ENCODE results near the gene PRR30. TPM values are rescaled to one million over a fixed set of nuclear protein-coding genes. Genes with fewer than 3 reads are reported as not detected.

PRR30 gene
- polyA plus RNA-seq, 1 donor = not detected

- no CpG with 5 or more reads among the region's 6 CpGs for WGBS (ENCODE audit: insufficient coverage, low lambda C conversion rate)
- no peaks in the 10 kb centered on the region for H3K27me3 ChIP-seq (ENCODE audit: control insufficient read depth, insufficient read depth, low read length)
- H3K4me1 ChIP-seq (ENCODE audit: control insufficient read depth, insufficient read depth, low read length) = peaks cover 7% of the 10 kb centered on the region
- no peak overlapping the region for H3K27ac ChIP-seq (ENCODE audit: low read length)
- DNase-seq = no peak
- no peaks in the 10 kb centered on the region for H3K36me3 ChIP-seq (ENCODE audit: control insufficient read depth, insufficient read depth, low read length)
- H3K4me3 ChIP-seq (ENCODE audit: low read length) = no peak overlapping the region
- peaks cover 3% of the 10 kb centered on the region for H3K9me3 ChIP-seq (ENCODE audit: control insufficient read depth, low read depth, low read length)
Observed at GRCh38 chr2:27154488-27154887, 15.3 kb upstream of the PRR30 start.

DNA sequence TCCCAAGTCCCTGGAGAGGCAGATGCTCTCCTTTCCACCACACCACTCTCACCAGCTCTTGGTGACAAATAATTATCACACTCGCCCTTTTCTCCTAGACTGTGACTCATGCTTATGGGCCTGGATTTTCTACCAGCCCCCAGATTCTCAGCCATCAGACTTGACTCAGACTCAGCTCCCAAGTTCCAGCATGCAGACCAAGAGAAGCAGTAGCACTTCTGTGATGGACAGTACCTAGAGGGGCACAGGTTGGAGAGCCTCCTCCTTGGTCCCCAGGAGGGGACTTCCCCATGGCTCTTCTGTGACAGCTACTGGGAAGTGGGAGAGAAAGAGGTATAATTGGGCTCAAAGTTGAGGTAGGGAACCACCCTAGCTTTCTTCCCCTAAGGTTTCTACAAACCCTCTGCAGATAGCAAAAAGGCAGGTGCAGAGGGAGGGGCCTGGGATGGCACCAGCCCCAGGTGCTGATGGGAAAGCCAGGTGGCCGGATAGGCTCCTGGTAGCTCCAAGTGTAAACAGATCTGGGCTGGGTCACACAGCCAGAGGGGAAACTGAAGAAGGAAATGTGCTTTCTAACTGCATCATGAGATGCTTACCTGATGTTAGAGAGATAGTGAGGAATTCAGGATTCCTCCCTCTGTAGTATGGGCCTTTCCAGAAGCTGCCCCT lies 13.7 kb upstream of the PRR30 start:
- Histone ChIP-seq H3K27me3 (ENCODE audit: control insufficient read depth, insufficient read depth, low read length) (no peaks in the 10 kb centered on the region), H3K36me3 (ENCODE audit: control insufficient read depth, insufficient read depth, low read length) (no peaks in the 10 kb centered on the region), H3K27ac (ENCODE audit: low read length) (no peak overlapping the region), H3K9me3 (ENCODE audit: control insufficient read depth, low read depth, low read length) (peaks cover 3% of the 10 kb centered on the region), H3K4me3 (ENCODE audit: low read length) (no peak overlapping the region), H3K4me1 (ENCODE audit: control insufficient read depth, insufficient read depth, low read length) (peaks cover 13% of the 10 kb centered on the region)
- no CpG with 5 or more reads among the region's 2 CpGs for WGBS (ENCODE audit: insufficient coverage, low lambda C conversion rate)
- DNase-seq = peak in 1 of 2 donors; percentile 59

- WGBS (ENCODE audit: insufficient coverage, low lambda C conversion rate) = no CpG with 5 or more reads among the region's 8 CpGs
- no peak overlapping the region for H3K27ac ChIP-seq (ENCODE audit: low read length)
- H3K27me3 ChIP-seq (ENCODE audit: control insufficient read depth, insufficient read depth, low read length) = no peaks in the 10 kb centered on the region
- no peak overlapping the region for H3K4me3 ChIP-seq (ENCODE audit: low read length)
- H3K4me1 ChIP-seq (ENCODE audit: control insufficient read depth, insufficient read depth, low read length) = peaks cover 13% of the 10 kb centered on the region
- DNase-seq = peak in 1 of 2 donors; percentile 31
- H3K36me3 ChIP-seq (ENCODE audit: control insufficient read depth, insufficient read depth, low read length) = no peaks in the 10 kb centered on the region
- H3K9me3 ChIP-seq (ENCODE audit: control insufficient read depth, low read depth, low read length) = peaks cover 3% of the 10 kb centered on the region
Observed at GRCh38 chr2:27152102-27152795, 13.0 kb upstream of the PRR30 start.

GRCh38 chr2:27150639-27151230 lies 11.5 kb upstream of the PRR30 start:
- Histone ChIP-seq H3K4me1 (ENCODE audit: control insufficient read depth, insufficient read depth, low read length) (peaks cover 13% of the 10 kb centered on the region), H3K27me3 (ENCODE audit: control insufficient read depth, insufficient read depth, low read length) (no peaks in the 10 kb centered on the region), H3K36me3 (ENCODE audit: control insufficient read depth, insufficient read depth, low read length) (no peaks in the 10 kb centered on the region), H3K4me3 (ENCODE audit: low read length) (no peak overlapping the region), H3K27ac (ENCODE audit: low read length) (no peak overlapping the region), H3K9me3 (ENCODE audit: control insufficient read depth, low read depth, low read length) (peaks cover 3% of the 10 kb centered on the region)
- no CpG with 5 or more reads among the region's 8 CpGs for WGBS (ENCODE audit: insufficient coverage, low lambda C conversion rate)
- DNase-seq = no peak

- Histone ChIP-seq H3K27ac (ENCODE audit: low read length) (no peak overlapping the region), H3K4me3 (ENCODE audit: low read length) (no peak overlapping the region), H3K9me3 (ENCODE audit: control insufficient read depth, low read depth, low read length) (peaks cover 3% of the 10 kb centered on the region), H3K27me3 (ENCODE audit: control insufficient read depth, insufficient read depth, low read length) (no peaks in the 10 kb centered on the region), H3K4me1 (ENCODE audit: control insufficient read depth, insufficient read depth, low read length) (peaks cover 13% of the 10 kb centered on the region), H3K36me3 (ENCODE audit: control insufficient read depth, insufficient read depth, low read length) (no peaks in the 10 kb centered on the region)
- WGBS (ENCODE audit: insufficient coverage, low lambda C conversion rate) = no CpG with 5 or more reads among the region's 29 CpGs
- peak; percentile 42 to 66 for DNase-seq
Observed at GRCh38 chr2:27149570-27150405, 10.6 kb upstream of the PRR30 start.

DNA sequence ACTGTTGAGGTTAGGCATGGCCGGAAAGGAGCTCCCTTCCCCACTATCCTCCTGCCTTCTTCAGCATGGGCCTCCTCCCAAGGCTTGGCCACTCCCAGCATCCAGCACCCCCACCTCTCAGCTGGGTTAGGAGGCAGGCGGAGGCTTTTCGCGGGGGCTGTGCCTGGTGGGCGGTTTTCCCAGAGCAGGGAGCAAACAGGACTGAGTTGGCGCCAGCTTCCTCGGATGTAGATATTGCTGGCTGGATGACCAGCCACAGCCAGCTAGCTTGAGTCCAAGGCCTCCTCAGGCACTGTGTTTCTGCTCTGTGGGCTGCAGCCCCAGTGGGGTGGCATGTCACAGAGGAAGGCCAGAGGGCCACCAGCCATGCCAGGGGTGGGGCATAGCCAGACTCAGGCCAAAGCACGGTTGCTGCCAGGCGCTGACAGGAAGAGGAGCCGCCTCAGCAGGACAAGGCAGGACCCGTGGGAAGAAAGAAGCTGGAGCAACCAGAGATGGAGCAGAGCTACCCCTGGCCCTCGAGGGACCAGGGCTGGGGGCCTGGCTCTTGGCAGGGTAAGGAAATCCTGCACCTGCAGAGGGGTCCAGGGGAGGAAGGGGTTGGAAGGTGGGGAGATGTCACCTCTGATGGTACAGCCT lies 9.7 kb upstream of the PRR30 start, which contains the start of gene TCF23:
TSS of gene TCF23 (plus strand) at position 204 of the 639 bp plus-strand sequence. CDS start at position 334, 130 bp downstream.
- Histone ChIP-seq H3K9me3 (ENCODE audit: control insufficient read depth, low read depth, low read length) (peaks cover 3% of the 10 kb centered on the region), H3K4me1 (ENCODE audit: control insufficient read depth, insufficient read depth, low read length) (peaks cover 13% of the 10 kb centered on the region), H3K27me3 (ENCODE audit: control insufficient read depth, insufficient read depth, low read length) (no peaks in the 10 kb centered on the region), H3K27ac (ENCODE audit: low read length) (no peak within 1 kb of the TSS), H3K36me3 (ENCODE audit: control insufficient read depth, insufficient read depth, low read length) (no peaks in the 10 kb centered on the region), H3K4me3 (ENCODE audit: low read length) (no peak within 1 kb of the TSS)
- no CpG with 5 or more reads among the region's 12 CpGs for WGBS (ENCODE audit: insufficient coverage, low lambda C conversion rate)
- no peak for DNase-seq

GRCh38 chr2:27147935-27148334 lies 8.7 kb upstream of the PRR30 start:
- H3K27me3 ChIP-seq (ENCODE audit: control insufficient read depth, insufficient read depth, low read length) = no peaks in the 10 kb centered on the region
- no peaks in the 10 kb centered on the region for H3K36me3 ChIP-seq (ENCODE audit: control insufficient read depth, insufficient read depth, low read length)
- no peak overlapping the region for H3K4me3 ChIP-seq (ENCODE audit: low read length)
- no CpG with 5 or more reads among the region's 8 CpGs for WGBS (ENCODE audit: insufficient coverage, low lambda C conversion rate)
- no peak overlapping the region for H3K27ac ChIP-seq (ENCODE audit: low read length)
- DNase-seq = no peak
- peaks cover 13% of the 10 kb centered on the region for H3K4me1 ChIP-seq (ENCODE audit: control insufficient read depth, insufficient read depth, low read length)
- H3K9me3 ChIP-seq (ENCODE audit: control insufficient read depth, low read depth, low read length) = peaks cover 3% of the 10 kb centered on the region

DNA sequence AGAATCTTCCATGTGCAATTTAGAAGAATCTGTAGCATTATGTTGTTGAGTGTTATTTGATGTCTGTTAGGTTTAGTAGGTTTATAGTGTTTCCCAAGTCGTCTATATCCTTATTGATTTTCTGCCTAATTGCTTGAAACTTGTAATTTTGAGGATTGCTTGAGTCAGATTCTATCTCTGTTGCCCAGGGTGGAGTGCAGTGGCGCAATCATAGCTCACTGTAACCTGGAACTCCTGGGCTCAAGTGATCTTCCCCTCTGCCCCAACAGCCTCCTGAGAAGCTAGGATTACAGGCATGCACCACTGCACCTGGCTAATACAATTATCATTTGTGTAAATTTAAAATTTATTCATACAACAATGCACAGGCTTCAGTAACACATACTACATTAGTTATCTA lies 6.5 kb upstream of the PRR30 start:
- H3K4me1 ChIP-seq (ENCODE audit: control insufficient read depth, insufficient read depth, low read length) = peaks cover 22% of the 10 kb centered on the region
- DNase-seq = no peak
- WGBS (ENCODE audit: insufficient coverage, low lambda C conversion rate) = no CpG with 5 or more reads among the region's 2 CpGs
- H3K36me3 ChIP-seq (ENCODE audit: control insufficient read depth, insufficient read depth, low read length) = no peaks in the 10 kb centered on the region
- H3K9me3 ChIP-seq (ENCODE audit: control insufficient read depth, low read depth, low read length) = peaks cover 3% of the 10 kb centered on the region
- no peak overlapping the region for H3K27ac ChIP-seq (ENCODE audit: low read length)
- H3K27me3 ChIP-seq (ENCODE audit: control insufficient read depth, insufficient read depth, low read length) = no peaks in the 10 kb centered on the region
- no peak overlapping the region for H3K4me3 ChIP-seq (ENCODE audit: low read length)

GRCh38 chr2:27143285-27143684 lies 4.1 kb upstream of the PRR30 start:
- peaks cover 9% of the 10 kb centered on the region for H3K4me1 ChIP-seq (ENCODE audit: control insufficient read depth, insufficient read depth, low read length)
- H3K27me3 ChIP-seq (ENCODE audit: control insufficient read depth, insufficient read depth, low read length) = no peaks in the 10 kb centered on the region
- peak in 1 of 2 donors; percentile 37 for DNase-seq
- H3K9me3 ChIP-seq (ENCODE audit: control insufficient read depth, low read depth, low read length) = no peaks in the 10 kb centered on the region
- H3K27ac ChIP-seq (ENCODE audit: low read length) = no peak overlapping the region
- no peaks in the 10 kb centered on the region for H3K36me3 ChIP-seq (ENCODE audit: control insufficient read depth, insufficient read depth, low read length)
- no CpG with 5 or more reads among the region's 1 CpG for WGBS (ENCODE audit: insufficient coverage, low lambda C conversion rate)
- H3K4me3 ChIP-seq (ENCODE audit: low read length) = no peak overlapping the region

All from large intestine (tissue), 3 donors.